Measurements from ENCODE around the gene NKX2-8. TPM values are rescaled to one million over a fixed set of nuclear protein-coding genes. Genes with fewer than 3 reads are reported as not detected.
A peak's percentile ranks its signal among the peaks of the same experiment; 100 is the strongest.

Gene NKX2-8
- total RNA-seq, 1 experiment from 2014 or later = 0.23 TPM

DNA sequence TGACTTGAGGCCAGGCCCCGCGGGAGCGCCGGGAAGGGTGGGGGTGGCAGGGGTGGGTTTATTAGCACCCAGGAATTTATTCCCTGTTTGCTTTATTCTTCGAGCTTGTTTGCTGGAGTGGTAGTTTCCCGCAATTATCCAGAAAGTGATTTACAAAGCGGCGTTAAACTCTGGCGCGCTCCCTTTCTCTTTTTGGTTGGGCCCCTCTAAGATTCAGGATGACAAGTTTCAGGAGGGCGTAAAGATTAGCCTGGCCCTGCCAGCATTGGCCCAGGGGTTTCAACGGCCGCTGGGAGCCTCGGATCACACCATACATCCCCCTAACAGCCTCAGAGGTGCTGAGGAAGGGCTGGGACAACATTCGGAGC is 444 bp upstream of the NKX2-8 start:
- Mint-ChIP-seq H3K36me3 (ENCODE audit: insufficient read depth, unreplicated experiment) (no peaks in the 10 kb centered on the region), H3K4me1 (ENCODE audit: low read depth, unreplicated experiment) (no peaks in the 10 kb centered on the region), H3K27me3 (ENCODE audit: insufficient read depth, unreplicated experiment) (peaks cover 2% of the 10 kb centered on the region), H3K27ac (ENCODE audit: unreplicated experiment) (no peak overlapping the region), H3K4me3 (ENCODE audit: unreplicated experiment) (peak overlapping the region; percentile 77), H3K9me3 (ENCODE audit: unreplicated experiment) (no peaks in the 10 kb centered on the region)
- Histone ChIP-seq H3K27me3 (replicated peaks; ENCODE audit: control insufficient read depth, insufficient read depth, low read length) (peaks cover 2% of the 10 kb centered on the region; the same call in 1 of the 2 replicates), H3K36me3 (ENCODE audit: control insufficient read depth, insufficient read depth, low read length) (no peaks in the 10 kb centered on the region), H3K4me3 (ENCODE audit: low read depth, low read length) (peak overlapping the region; percentile 44), H3K4me1 (no peaks in the 10 kb centered on the region), H3K9me3 (no peaks in the 10 kb centered on the region)
- no TSS peak for BruUV-seq (replicated peaks)
- ChIA-PET POLR2A (no interaction called here), CTCF (no interaction called here)
- intact Hi-C loops (cut with micrococcal nuclease; ENCODE audit: unreplicated experiment) = no loop called here
- TF ChIP-seq, protein P1, sequence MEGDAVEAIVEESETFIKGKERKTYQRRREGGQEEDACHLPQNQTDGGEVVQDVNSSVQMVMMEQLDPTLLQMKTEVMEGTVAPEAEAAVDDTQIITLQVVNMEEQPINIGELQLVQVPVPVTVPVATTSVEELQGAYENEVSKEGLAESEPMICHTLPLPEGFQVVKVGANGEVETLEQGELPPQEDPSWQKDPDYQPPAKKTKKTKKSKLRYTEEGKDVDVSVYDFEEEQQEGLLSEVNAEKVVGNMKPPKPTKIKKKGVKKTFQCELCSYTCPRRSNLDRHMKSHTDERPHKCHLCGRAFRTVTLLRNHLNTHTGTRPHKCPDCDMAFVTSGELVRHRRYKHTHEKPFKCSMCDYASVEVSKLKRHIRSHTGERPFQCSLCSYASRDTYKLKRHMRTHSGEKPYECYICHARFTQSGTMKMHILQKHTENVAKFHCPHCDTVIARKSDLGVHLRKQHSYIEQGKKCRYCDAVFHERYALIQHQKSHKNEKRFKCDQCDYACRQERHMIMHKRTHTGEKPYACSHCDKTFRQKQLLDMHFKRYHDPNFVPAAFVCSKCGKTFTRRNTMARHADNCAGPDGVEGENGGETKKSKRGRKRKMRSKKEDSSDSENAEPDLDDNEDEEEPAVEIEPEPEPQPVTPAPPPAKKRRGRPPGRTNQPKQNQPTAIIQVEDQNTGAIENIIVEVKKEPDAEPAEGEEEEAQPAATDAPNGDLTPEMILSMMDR (IDR thresholded peaks at IDR 0.05; ENCODE audit: insufficient read depth in 1 of 2, low read depth in 1 of 2, low read length in 1 of 2, severe bottlenecking in 1 of 2, unreplicated experiment in 1 of 2) = no peak
- no peak for DNase-seq

DNA sequence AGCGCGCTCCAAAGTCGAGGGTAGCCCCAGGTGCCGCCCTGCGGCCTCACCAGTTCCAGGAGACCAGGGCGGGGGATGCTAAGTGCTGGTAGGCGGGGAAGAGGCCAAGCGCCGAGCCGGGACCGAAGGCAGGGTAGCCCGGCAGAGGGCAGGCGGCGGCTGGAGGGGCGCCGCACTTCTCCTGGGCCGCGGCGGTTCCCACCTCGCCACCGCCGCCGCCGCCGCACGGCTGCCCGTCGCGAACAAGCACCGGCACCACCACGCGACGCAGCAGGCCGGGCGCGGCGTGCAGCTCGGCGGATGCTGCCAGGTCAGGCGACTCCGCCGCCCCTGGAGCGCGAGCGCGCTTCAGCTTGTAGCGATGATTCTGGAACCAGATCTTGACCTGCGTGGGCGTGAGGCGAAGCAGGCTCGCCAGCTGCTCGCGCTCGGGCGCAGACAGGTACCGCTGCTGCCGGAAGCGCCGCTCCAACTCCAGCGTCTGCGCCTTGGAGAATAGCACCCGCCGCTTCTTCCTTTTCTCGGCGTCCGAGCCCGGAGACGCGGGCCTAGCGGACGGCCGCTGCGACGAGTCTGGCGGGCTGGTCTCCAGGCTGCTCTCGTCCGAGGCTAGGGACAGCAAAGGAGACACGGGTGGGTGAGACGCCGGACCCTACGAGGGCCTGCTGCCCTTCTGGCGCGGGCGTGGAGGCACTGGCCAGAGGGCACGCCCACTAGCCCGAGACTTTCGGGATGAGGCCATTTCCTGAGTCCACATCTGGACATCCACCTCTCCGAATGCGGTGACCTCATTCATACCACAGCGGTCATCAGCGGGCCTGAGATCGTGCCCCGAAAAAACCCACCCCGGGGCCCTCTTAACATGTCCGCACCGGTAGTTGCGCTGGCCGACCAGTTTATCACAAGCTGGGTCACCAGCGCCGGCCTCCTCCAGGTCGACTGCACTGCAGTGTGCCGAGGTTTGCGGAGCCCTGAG is 1.3 kb downstream of the NKX2-8 start:
- peaks cover 2% of the 10 kb centered on the region; the same call in 1 of the 2 replicates for H3K27me3 ChIP-seq (replicated peaks; ENCODE audit: control insufficient read depth, insufficient read depth, low read length)
- CTCF ChIA-PET = no interaction called here

GRCh38 chr14:36580141-36580855 is 2.1 kb downstream of the NKX2-8 start:
- TF ChIP-seq, protein P1 (IDR thresholded peaks at IDR 0.05; ENCODE audit: insufficient read depth in 1 of 2, low read depth in 1 of 2, low read length in 1 of 2, severe bottlenecking in 1 of 2, unreplicated experiment in 1 of 2) = no peak
- Mint-ChIP-seq H3K9me3 (ENCODE audit: unreplicated experiment) (no peaks in the 10 kb centered on the region), H3K36me3 (ENCODE audit: insufficient read depth, unreplicated experiment) (no peaks in the 10 kb centered on the region), H3K27me3 (ENCODE audit: insufficient read depth, unreplicated experiment) (peaks cover 2% of the 10 kb centered on the region), H3K4me3 (ENCODE audit: unreplicated experiment) (peak overlapping the region; percentile 77), H3K4me1 (ENCODE audit: low read depth, unreplicated experiment) (no peaks in the 10 kb centered on the region), H3K27ac (ENCODE audit: unreplicated experiment) (no peak overlapping the region)
- H3K9me3 ChIP-seq = no peaks in the 10 kb centered on the region
- intact Hi-C loops (cut with micrococcal nuclease; ENCODE audit: unreplicated experiment) = no loop called here
- H3K27me3 ChIP-seq (replicated peaks; ENCODE audit: control insufficient read depth, insufficient read depth, low read length) = peaks cover 2% of the 10 kb centered on the region; the same call in 1 of the 2 replicates
- no peak for DNase-seq
- CTCF ChIA-PET = interaction anchor here (0.8 kb wide), 1 partner anchor 27 kb away, joined by 3 read pairs; no protein-coding TSS in a partner anchor
- no TSS peak for BruUV-seq (replicated peaks)
- POLR2A ChIA-PET = no interaction called here
- H3K4me1 ChIP-seq = no peaks in the 10 kb centered on the region
- H3K4me3 ChIP-seq (ENCODE audit: low read depth, low read length) = no peak overlapping the region
- H3K36me3 ChIP-seq (ENCODE audit: control insufficient read depth, insufficient read depth, low read length) = no peaks in the 10 kb centered on the region

More for the DNA sequence above, 1.3 kb downstream of the NKX2-8 start:
- H3K9me3 Mint-ChIP-seq (ENCODE audit: unreplicated experiment) = no peaks in the 10 kb centered on the region
- POLR2A ChIA-PET = no interaction called here
- no peaks in the 10 kb centered on the region for H3K4me1 ChIP-seq
- intact Hi-C loops (cut with micrococcal nuclease; ENCODE audit: unreplicated experiment) = no loop called here
- H3K36me3 ChIP-seq (ENCODE audit: control insufficient read depth, insufficient read depth, low read length) = no peaks in the 10 kb centered on the region
- BruUV-seq (replicated peaks) = no TSS peak
- peak overlapping the region; percentile 77 for H3K4me3 Mint-ChIP-seq (ENCODE audit: unreplicated experiment)
- peak overlapping the region; percentile 69 for H3K4me3 ChIP-seq (ENCODE audit: low read depth, low read length)
- H3K9me3 ChIP-seq = no peaks in the 10 kb centered on the region
- no peaks in the 10 kb centered on the region for H3K4me1 Mint-ChIP-seq (ENCODE audit: low read depth, unreplicated experiment)
- H3K36me3 Mint-ChIP-seq (ENCODE audit: insufficient read depth, unreplicated experiment) = no peaks in the 10 kb centered on the region
- TF ChIP-seq, protein P1 (IDR thresholded peaks at IDR 0.05; ENCODE audit: insufficient read depth in 1 of 2, low read depth in 1 of 2, low read length in 1 of 2, severe bottlenecking in 1 of 2, unreplicated experiment in 1 of 2) = no peak
- peaks cover 2% of the 10 kb centered on the region for H3K27me3 Mint-ChIP-seq (ENCODE audit: insufficient read depth, unreplicated experiment)
- H3K27ac Mint-ChIP-seq (ENCODE audit: unreplicated experiment) = no peak overlapping the region
- DNase-seq = peak in 1 of 2 experiments; percentile 46
